HG03342 (cell line): ENCODE results near the gene FSTL4.
"Not testable (repeated sequence)": the region's sequence is repeated elsewhere in the genome, so short reads cannot be mapped to it uniquely, and the experiment has no call there.

Source experiments
- ATAC-seq: cut with Tn5 transposase; IDR thresholded peaks from one replicate; pipeline ENCODE4 v1.9.1; 2021; ENCODE audit warnings: mild to moderate bottlenecking, moderate library complexity; ENCODE audit not compliant: unreplicated experiment

FSTL4 gene

GRCh38 chr5:133460172-133460758 lies 152.1 kb downstream of the FSTL4 start:
- no peak for ATAC-seq

- ATAC-seq: no peak
Measured at GRCh38 chr5:133459474-133460160, 152.7 kb downstream of the FSTL4 start.

GRCh38 chr5:133458435-133458834 lies 153.9 kb downstream of the FSTL4 start:
- no peak for ATAC-seq

- no peak for ATAC-seq
Measured at GRCh38 chr5:133457439-133458355, 154.6 kb downstream of the FSTL4 start.

DNA sequence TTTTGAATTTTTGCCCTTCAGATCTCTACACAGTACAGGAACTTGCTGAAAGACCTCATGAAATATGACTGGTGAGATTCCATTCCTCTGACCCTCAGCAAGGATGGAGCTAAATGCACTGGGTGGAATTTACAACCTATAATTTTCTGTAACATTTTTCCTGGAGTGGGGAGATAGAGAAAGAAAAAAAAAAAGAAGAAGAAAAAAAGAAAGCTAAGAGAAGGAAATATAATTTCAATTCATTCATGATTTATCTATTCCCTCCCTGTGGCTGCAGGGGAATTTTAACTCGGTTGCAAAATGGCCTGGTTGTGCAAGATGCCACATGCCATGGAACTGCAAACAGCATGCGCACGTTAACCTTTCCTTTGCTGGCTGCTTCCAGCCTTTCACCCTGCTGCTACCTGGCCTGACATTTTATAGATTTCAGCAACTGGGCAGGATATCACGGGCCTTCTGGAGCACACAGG lies 155.4 kb downstream of the FSTL4 start:
- no peak for ATAC-seq

GRCh38 chr5:133455676-133456075 lies 156.7 kb downstream of the FSTL4 start:
- ATAC-seq: no peak

GRCh38 chr5:133454442-133454841 lies 157.9 kb downstream of the FSTL4 start:
- ATAC-seq: no peak

DNA sequence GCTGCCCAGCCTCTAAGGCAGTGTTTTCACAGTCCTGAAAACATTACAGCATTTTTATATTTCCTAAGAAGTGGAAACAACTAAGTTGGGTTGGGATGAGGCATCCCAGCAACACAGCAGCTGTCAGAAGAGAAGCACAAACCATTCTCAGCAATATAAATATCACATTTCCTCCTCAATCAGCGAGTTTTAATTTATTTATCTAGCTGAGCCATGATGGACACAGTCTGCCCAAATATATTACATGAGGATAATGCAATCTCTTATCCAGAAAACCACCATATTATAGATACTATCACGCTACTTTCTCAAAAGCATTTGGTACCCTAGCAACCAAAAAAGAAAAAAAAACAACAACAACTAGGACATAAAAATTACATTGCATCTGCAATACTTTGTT lies 158.5 kb downstream of the FSTL4 start:
- ATAC-seq: no peak

- no peak for ATAC-seq
Measured at GRCh38 chr5:133453084-133453780, 159.1 kb downstream of the FSTL4 start.

DNA sequence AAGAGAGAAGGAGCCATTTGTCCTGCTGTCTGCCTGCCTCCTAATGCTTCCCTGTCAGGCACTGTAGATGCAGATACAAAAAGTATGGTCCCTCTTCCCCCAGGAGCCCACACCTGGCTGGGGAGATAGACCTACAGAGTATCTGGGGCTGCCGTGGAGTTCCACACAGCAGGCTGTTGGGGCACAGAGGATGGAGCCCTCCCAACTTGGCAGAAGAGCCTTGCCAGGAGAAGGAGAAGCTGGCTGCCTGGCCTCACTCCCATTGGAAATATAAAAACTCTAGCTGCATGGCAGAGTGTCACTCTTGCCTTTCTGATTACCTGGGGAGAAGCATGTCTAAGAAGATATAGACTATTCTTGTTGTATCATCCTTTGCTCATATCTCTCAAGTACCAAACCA lies 160.4 kb downstream of the FSTL4 start:
- ATAC-seq: no peak

- ATAC-seq: no peak
Measured at GRCh38 chr5:133450286-133450685, 162.1 kb downstream of the FSTL4 start.

DNA sequence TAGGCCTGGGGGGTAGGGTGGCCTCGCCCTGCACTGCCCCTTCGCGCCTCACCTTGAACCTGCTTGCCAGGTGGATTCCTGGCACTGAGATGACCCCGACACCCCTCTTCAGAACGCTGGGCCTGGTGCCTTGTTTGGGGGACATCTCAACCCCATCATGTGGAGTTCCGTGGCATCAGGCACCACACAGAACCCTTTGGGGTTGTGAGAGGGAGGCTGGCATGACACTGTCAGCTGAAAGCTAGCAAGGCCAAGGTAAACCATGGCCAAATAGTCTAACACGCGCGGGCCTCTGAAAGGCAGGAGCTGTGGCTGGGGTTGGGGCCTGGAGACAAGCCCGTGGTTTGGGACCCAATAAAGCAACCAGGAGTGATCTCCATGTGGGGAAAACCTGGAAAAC lies 163.2 kb downstream of the FSTL4 start:
- no peak for ATAC-seq

DNA sequence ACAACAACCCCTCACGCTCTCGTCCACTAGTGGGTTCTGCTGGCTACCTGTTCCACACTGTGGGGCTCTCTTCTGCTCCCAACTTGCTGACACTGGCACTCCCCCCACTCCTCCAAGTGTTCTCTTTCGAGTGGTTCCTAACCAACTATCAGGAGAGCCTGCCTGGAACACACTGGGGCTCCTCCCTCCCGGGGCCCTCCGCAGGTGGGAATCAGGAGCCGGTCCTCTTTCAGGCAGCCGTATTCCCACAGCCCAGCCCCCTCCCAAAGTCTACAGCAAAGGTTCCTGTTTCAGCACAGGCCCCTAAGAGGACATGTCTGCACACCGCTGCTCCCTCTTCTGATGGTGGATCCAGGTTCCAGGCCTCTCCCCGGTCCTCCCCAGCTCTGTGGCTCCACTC lies 165.9 kb downstream of the FSTL4 start:
- no peak for ATAC-seq

- ATAC-seq: no peak
Measured at GRCh38 chr5:133445744-133446143, 166.6 kb downstream of the FSTL4 start.

- ATAC-seq: not testable (repeated sequence)
Measured at GRCh38 chr5:133445204-133445603, 167.1 kb downstream of the FSTL4 start.

DNA sequence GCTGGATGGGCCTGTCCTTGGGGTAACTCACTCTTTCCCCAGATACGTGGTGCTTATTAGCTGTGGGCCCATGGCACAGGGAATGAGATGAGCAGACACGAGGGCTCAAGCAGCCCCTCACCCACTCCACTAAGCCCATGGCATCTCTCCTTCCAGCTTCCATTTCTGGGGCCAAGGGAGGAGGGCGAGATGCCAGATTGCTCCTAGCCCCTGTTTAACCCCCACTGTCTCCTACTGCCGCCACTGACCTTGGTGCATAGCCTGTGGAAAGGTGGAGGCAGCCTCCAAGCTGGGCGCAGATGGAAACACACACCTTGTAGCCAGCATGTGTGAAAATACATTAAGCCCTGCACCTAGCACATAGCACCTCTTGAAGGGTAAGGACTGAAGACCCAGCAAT lies 167.6 kb downstream of the FSTL4 start:
- ATAC-seq: no peak

GRCh38 chr5:133441166-133441815 lies 171.1 kb downstream of the FSTL4 start:
- no peak for ATAC-seq

DNA sequence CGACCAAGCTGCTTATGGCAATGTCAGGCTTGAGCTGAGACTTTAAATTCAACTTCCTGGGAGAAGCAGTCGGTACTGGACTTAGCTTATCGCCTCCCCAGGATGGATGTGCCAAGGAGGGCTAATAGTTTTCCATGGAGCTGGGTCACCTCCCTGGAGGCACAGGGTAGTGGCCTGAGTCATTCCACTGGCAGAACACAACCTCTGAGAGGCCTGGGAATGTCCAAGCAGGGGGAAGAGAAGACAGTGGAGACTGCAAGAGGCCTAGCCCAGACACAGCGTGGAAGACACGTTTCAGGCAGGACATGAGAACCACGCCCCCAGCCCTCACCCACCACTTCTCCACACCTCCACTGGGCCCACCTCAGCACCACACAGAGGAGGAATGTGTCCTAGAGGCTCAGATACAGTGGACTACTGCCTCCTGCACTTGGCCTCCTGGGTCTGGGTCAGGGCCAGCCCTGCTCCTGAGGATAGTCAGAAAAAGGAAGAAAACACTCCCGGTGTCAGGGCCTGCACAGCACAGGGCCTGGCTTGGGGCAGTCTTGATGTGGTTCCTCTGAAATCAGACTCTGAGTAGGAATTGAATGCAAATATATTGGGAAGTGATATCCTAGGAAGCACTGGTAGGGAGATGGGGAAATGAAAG lies 171.8 kb downstream of the FSTL4 start:
- no peak for ATAC-seq

- no peak for ATAC-seq
Measured at GRCh38 chr5:133439859-133440258, 172.5 kb downstream of the FSTL4 start.

DNA sequence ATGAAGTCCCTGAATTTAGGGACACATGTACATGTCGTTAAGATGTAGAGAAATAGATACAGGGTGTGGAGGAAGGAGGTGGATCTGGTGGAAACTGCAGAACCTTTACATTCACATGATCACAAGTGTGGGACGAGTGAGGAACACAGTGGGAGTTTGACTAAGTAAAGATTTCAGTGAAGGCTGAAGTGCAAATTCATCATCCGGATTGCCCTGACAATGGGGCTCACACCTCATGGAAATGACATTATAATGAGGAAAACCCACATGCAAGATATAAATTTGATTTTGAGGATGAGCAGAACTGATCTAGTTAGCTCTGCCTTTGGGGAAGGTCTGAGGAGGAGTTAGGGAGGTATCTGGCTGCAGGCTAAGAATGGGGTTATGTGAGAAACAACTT lies 173.9 kb downstream of the FSTL4 start:
- no peak for ATAC-seq
